LNCaP clone FGC (cell line): ENCODE results near the gene ASB4.

ENCODE experiments used
- DNase-seq: peaks from one replicate; pipeline ENCODE4 v3.0.0-alpha.2; 2011; ENCODE audit warnings: low read depth
- H3K4me3 ChIP-seq: 2 replicates; pipeline ENCODE4 v1.5.1; 2011; ENCODE audit warnings: mild to moderate bottlenecking, low read depth, low read length, control low read depth
- TF ChIP-seq, protein P1 (sequence below): IDR thresholded peaks from 2 replicates; pipeline ENCODE4 v1.5.1; 2012; ENCODE audit warnings: mild to moderate bottlenecking; ENCODE audit not compliant: control insufficient read depth, insufficient read depth; ENCODE audit errors: extremely low read depth

ASB4 gene

DNA sequence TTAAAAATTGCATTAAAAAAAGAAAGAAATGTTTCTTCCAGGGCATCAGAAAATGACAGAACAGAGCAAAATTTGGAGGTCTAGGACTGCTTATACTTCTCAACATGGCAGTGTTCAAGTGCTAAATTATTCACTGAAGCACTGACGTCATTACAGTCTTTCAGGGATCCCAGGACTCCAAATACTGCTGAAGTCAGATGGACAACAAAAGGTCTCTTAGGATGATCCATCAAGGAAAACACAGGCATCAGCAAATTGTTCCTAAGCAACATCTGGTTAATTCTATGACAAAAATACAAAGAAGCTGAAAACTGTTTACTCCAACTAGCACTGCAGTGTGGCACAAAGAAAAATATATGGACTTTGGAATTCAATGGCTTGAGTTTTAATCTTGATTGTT lies 58.4 kb downstream of the ASB4 start:
- H3K4me3 ChIP-seq = no peak overlapping the region
- no peak for DNase-seq
- TF ChIP-seq, protein P1, sequence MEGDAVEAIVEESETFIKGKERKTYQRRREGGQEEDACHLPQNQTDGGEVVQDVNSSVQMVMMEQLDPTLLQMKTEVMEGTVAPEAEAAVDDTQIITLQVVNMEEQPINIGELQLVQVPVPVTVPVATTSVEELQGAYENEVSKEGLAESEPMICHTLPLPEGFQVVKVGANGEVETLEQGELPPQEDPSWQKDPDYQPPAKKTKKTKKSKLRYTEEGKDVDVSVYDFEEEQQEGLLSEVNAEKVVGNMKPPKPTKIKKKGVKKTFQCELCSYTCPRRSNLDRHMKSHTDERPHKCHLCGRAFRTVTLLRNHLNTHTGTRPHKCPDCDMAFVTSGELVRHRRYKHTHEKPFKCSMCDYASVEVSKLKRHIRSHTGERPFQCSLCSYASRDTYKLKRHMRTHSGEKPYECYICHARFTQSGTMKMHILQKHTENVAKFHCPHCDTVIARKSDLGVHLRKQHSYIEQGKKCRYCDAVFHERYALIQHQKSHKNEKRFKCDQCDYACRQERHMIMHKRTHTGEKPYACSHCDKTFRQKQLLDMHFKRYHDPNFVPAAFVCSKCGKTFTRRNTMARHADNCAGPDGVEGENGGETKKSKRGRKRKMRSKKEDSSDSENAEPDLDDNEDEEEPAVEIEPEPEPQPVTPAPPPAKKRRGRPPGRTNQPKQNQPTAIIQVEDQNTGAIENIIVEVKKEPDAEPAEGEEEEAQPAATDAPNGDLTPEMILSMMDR = no peak

DNA sequence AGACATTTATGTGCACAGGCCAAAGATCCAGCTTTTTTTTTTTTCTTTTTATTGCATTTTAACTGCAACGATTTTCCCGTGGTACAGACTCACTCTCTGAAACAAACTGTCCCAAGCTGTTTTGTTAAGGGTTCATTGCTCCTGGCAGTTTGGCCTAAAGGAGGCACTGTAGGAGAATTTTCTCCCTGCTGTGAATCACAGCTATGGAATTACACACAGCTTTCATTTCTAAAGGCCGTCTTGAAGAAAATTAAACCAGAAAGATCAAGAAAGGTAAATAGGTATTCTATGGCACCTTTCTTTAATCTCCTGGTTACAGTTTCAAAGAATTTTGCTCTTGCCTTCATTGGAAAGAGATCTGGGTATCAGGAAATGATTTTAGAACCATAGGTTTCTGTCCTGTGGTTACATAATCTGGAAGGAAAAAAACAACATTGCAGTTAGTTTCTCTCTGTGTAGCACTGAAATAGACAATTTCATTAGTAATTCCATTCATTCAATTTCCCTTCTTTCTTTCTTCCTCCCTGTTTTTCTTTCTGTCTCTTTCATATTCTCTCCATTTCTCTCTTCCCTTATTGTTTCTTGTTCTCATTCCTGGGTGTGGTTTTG lies 59.4 kb downstream of the ASB4 start:
- H3K4me3 ChIP-seq = no peak overlapping the region

DNA sequence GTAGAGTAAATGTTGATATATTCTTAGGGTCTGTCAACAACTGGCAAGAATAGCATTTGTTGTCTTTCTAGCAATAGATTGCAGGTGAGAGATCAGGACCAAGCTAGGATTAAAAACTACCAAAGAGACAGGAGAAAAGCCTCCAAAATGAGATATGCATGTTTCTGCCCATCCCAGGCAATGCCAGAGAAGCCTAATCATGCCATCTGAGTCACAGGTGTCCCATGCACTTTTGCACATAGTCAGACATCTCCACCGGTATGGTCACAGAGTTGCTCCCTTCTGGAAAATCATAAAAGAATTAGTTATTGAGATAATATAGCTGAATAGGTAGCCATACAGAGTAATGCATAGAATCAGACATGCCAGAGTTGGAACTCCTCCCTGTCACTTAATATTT lies 59.9 kb downstream of the ASB4 start:
- H3K4me3 ChIP-seq = no peak overlapping the region

More for the DNA sequence above, 59.4 kb downstream of the ASB4 start:
- TF ChIP-seq, protein P1 = peak; percentile 89
- peak; percentile 83 for DNase-seq

DNA sequence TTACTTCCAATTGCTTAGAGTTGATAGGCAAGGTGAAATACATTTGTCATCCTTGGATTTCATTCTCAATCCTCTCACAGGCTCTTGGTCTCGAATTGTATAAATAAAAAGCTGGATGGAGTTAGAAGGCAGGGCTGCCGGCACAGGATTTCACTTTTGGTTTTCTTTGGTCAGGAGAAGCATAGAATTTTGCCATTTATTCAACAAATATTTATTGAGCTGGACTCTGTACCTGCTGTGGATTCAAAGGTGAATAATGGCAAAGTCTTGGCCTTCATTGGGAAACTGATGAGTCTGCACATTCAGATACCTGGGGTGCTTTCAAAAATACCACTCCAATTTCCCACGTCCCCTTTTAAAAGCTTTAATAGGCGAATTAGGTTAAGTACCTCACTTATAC lies 60.9 kb downstream of the ASB4 start:
- TF ChIP-seq, protein P1 = no peak
- no peak for DNase-seq

More for the DNA sequence above, 59.9 kb downstream of the ASB4 start:
- TF ChIP-seq, protein P1 = no peak
- DNase-seq = no peak

DNA sequence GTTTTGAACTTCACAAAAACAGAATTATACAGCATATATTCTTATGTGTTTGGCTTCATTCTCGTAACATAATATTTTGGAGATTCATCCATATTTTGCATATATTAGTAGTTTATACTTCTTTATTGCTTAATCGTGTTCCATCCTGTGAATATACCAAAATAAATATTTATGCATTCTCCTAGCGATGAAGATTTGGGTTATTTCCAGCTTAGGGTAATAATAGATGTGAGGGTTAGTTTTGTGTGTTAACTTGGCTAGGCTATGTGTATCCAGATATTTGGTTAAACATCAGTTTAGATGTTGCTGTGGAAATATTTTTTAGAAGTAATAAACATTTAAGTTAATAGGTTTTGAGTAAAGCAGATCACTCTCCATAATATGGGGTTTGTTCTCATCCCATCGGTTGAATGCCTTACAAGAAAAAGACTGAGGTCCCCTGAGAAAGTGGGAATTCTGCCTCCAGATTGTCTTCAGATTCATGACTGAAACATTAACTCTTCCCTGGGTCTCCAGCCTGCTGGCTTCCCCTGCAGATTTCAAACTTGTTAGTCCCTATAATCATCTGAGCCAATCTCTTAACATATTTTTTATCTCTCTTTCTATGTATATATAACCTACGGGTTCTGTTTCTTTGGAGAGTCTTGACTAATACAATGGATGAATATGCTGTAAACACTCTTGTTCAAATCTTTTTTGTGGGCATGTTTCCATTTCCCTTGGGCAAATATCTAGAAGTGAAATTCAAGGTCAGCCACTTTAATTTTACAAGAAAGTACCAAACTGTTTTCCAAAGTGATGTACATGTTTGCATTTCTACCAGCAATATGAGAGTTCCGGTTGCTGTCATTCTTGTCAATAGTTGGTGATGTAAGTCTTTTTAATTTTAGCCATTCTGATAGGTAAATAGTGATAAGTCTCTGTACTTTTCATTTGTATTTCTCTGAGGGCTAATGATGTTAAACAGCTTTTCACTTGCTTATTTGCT lies 61.9 kb downstream of the ASB4 start:
- TF ChIP-seq, protein P1 = no peak
- DNase-seq = peak; percentile 94
- no peak overlapping the region for H3K4me3 ChIP-seq

More for the DNA sequence above, 60.9 kb downstream of the ASB4 start:
- no peak overlapping the region for H3K4me3 ChIP-seq

DNA sequence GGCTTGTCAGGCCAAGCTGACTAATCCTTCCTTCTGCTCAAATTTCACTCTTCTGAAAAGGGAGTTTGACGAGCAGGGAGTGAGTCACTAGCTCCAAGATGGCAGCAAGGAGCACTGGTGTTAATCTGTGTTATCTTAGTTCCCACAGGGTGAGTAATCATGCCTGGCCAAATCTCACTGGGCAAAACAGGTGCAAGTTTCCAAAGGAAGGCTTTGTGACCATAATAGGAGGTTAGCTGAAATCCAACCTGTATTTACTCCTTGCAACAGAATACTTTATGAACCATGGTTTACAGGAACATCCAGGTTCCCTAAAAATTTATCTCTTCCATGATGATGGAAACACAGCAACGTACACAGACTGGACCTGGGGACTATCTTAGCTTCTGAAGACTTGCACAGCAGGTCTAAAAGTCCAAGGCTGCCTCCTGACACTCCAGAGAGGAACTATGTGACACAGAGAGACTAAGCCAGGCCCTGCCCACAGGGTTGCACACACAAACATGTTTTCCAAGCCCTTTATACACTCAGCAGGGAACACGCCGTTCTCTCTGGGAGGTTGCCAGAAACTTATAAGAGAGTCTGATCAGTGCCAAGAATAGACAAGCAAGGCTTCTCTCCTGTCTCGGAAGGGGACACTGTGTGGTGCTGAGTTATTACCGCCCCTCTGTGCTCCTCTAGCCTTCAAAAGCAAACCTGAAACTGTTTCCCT lies 64.2 kb downstream of the ASB4 start:
- peak; percentile 100 for DNase-seq
- TF ChIP-seq, protein P1 = no peak
- peak overlapping the region; percentile 28 for H3K4me3 ChIP-seq
